Measurements from ENCODE around the gene FYTTD1. TPM values are rescaled to one million over a fixed set of nuclear protein-coding genes. Genes with fewer than 3 reads are reported as not detected.

FYTTD1 gene
- polyA plus RNA-seq, 2 of the 4 experiments (the other 2 are of a cell fraction): 22.2 to 37.3 TPM

- ATAC-seq (no peak), DNase-seq (ENCODE audit: low read depth in 1 of 2, low spot score in 1 of 2) (no peak), FAIRE-seq (no peak)
- H3K4me3 ChIP-seq: no peak overlapping the region
- H3K27ac ChIP-seq: no peak overlapping the region
- TF ChIP-seq RCOR1 (IDR thresholded peaks at IDR 0.05; ENCODE audit: low read depth, low read length) (no peak), TFCP2L1 (CRISPR knock-in tag; IDR thresholded peaks at IDR 0.05) (no peak), NFE2L2 (conservative IDR thresholded peaks at IDR 0.05; ENCODE audit: low read length) (no peak), NPAS2 (CRISPR knock-in tag; IDR thresholded peaks at IDR 0.05; ENCODE audit: borderline replicate concordance) (no peak), FOSL2 (IDR thresholded peaks at IDR 0.05) (no peak), FOSL2 (CRISPR knock-in tag; IDR thresholded peaks at IDR 0.05) (no peak), RARB (CRISPR knock-in tag; IDR thresholded peaks at IDR 0.05) (no peak), ZNF302 (CRISPR knock-in tag; IDR thresholded peaks at IDR 0.05) (no peak), FOXS1 (CRISPR knock-in tag; IDR thresholded peaks at IDR 0.05) (no peak), KDM1A (IDR thresholded peaks at IDR 0.05; ENCODE audit: low read depth) (no peak), BCL3 (IDR thresholded peaks at IDR 0.05) (no peak), RFX5 (IDR thresholded peaks at IDR 0.05) (no peak), ZC3H11A (IDR thresholded peaks at IDR 0.05) (no peak), EHMT2 (IDR thresholded peaks at IDR 0.05; ENCODE audit: low read depth) (no peak)
- 89% methylated on average over 4 of the region's 4 CpGs for WGBS (ENCODE audit: missing lambda C conversion rate)
- no peak overlapping the region for H3K4me2 ChIP-seq
- ChIA-PET CTCF (interaction anchor here (0.9 kb wide), 1 partner anchor 9 kb away, joined by 3 read pairs; no protein-coding TSS in a partner anchor), POLR2A (no interaction called here)
- no peaks in the 10 kb centered on the region for H3K9me3 ChIP-seq
- H3K4me1 ChIP-seq: peaks cover 31% of the 10 kb centered on the region
These were observed 58.4 kb downstream of the FYTTD1 start for GRCh38 chr3:197807969-197808587.

- POLR2A ChIA-PET: no interaction called here
- Histone ChIP-seq H3K9me3 (no peaks in the 10 kb centered on the region), H3K4me3 (no peak overlapping the region), H3K27ac (no peak overlapping the region), H3K4me2 (peak overlapping the region; percentile 24; the same call in 1 of the 3 replicates), H3K4me1 (peaks cover 31% of the 10 kb centered on the region)
- no peak for DNase-seq (ENCODE audit: low read depth in 1 of 2, low spot score in 1 of 2)
- WGBS (ENCODE audit: missing lambda C conversion rate): 44% methylated on average over 2 of the region's 2 CpGs
- no peak; a peak in 1 of 6 replicates for ATAC-seq
- CTCF ChIA-PET: interaction anchor here (0.7 to 1.5 kb wide), 2 partner anchors 18 to 127 kb away, joined by 5 to 9 read pairs; no protein-coding TSS in a partner anchor
- TF ChIP-seq POLR2AphosphoS2 (conservative IDR thresholded peaks at IDR 0.05; ENCODE audit: low read length): no peak
- TF ChIP-seq USF2 (IDR thresholded peaks at IDR 0.05): no peak
- TF ChIP-seq FOXS1 (CRISPR knock-in tag; IDR thresholded peaks at IDR 0.05): no peak
- no peak for TF ChIP-seq MYC (IDR thresholded peaks at IDR 0.05; ENCODE audit: borderline replicate concordance, low read length)
- no peak for TF ChIP-seq EP300 (IDR thresholded peaks at IDR 0.05)
- no peak for TF ChIP-seq MAFK (IDR thresholded peaks at IDR 0.05; ENCODE audit: partially characterized antibody)
- no peak for TF ChIP-seq KDM1A (IDR thresholded peaks at IDR 0.05; ENCODE audit: low read depth)
- no peak for TF ChIP-seq ATOH8 (CRISPR knock-in tag; IDR thresholded peaks at IDR 0.05; ENCODE audit: low read depth)
- no peak for TF ChIP-seq PHF8 (IDR thresholded peaks at IDR 0.05; ENCODE audit: borderline replicate concordance, low read depth)
- TF ChIP-seq POLR2A (IDR thresholded peaks at IDR 0.05; ENCODE audit: low read length): no peak
- TF ChIP-seq MAX (IDR thresholded peaks at IDR 0.05): no peak
- TF ChIP-seq ZSCAN20 (CRISPR knock-in tag; IDR thresholded peaks at IDR 0.05): no peak
- no peak for FAIRE-seq
These were observed 59.8 kb downstream of the FYTTD1 start for GRCh38 chr3:197809356-197810020.

Measured in A549 (cell line).